Stimulated activated memory B cell treated with anti-CD40 and anti-IgM and Interleukin-4, amounts not matched to agents 10 μg/mL and 1 μg/mL and 100 μg/mL, for 72 hours (primary cell): ENCODE results near the gene GPALPP1.
"Not testable (repeated sequence)": the region's sequence is repeated elsewhere in the genome, so short reads cannot be mapped to it uniquely, and the experiment has no call there.

Experiments
- ATAC-seq: fragments of 150-1000 bp; cut with Tn5 transposase; 2 replicates; pipeline ENCODE4 v1.10.0; 2021
- H3K27ac Mint-ChIP-seq: one replicate; pipeline ENCODE4 v1.8.0; 2022; ENCODE audit warnings: mild to moderate bottlenecking, mixed read lengths
- H3K27me3 Mint-ChIP-seq: one replicate; pipeline ENCODE4 v1.8.0; 2022; ENCODE audit warnings: mixed read lengths
- H3K36me3 Mint-ChIP-seq: one replicate; pipeline ENCODE4 v1.8.0; 2022; ENCODE audit warnings: mixed read lengths
- H3K4me1 Mint-ChIP-seq: one replicate; pipeline ENCODE4 v1.8.0; 2022; ENCODE audit warnings: mixed read lengths
- H3K4me3 Mint-ChIP-seq: one replicate; pipeline ENCODE4 v1.8.0; 2022; ENCODE audit warnings: mild to moderate bottlenecking, moderate library complexity, mixed read lengths
- H3K9me3 Mint-ChIP-seq: one replicate; pipeline ENCODE4 v1.8.0; 2022; ENCODE audit warnings: mixed read lengths

The GPALPP1 gene

GRCh38 chr13:44976196-44976595 lies 13.1 kb upstream of the GPALPP1 start:
- no peaks in the 10 kb centered on the region for H3K27me3 Mint-ChIP-seq
- ATAC-seq: no peak
- no peaks in the 10 kb centered on the region for H3K4me1 Mint-ChIP-seq
- H3K9me3 Mint-ChIP-seq: no peaks in the 10 kb centered on the region
- no peak overlapping the region for H3K27ac Mint-ChIP-seq
- peaks cover 21% of the 10 kb centered on the region for H3K36me3 Mint-ChIP-seq
- H3K4me3 Mint-ChIP-seq: no peak overlapping the region

DNA sequence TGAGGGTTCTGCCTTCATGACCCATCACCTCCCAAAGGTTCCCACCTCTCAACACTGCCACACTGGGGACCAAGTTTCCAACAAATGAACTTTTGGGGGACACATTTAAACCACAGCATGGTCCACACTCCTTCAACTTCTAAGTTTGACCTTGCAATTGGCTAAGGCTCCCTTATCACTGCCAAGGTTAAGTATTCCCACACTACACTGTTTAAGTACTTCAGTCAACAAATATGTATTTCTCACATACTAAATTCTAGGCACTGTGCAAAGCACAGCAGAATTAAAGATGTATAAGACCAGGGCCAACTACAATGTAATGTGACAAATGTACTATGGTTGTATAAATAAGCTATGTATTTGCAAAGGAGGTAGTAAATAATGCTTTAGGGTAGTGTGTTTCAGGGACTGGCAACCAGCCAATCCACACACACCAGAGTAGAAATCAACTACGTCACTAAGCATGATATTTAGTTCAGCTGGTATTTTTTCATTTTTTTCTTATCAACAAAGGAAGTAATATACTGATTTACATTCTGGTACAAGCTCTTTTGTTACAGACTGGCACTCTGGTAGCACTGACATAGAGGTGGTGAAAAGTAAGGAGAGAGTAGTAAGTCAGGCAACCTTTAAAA lies 12.3 kb upstream of the GPALPP1 start:
- Mint-ChIP-seq H3K27ac (no peak overlapping the region), H3K4me3 (no peak overlapping the region), H3K36me3 (peaks cover 21% of the 10 kb centered on the region), H3K9me3 (no peaks in the 10 kb centered on the region), H3K27me3 (no peaks in the 10 kb centered on the region), H3K4me1 (no peaks in the 10 kb centered on the region)
- no peak for ATAC-seq

- H3K9me3 Mint-ChIP-seq: no peaks in the 10 kb centered on the region
- no peaks in the 10 kb centered on the region for H3K4me1 Mint-ChIP-seq
- peaks cover 21% of the 10 kb centered on the region for H3K36me3 Mint-ChIP-seq
- no peak for ATAC-seq
- H3K4me3 Mint-ChIP-seq: no peak overlapping the region
- H3K27me3 Mint-ChIP-seq: no peaks in the 10 kb centered on the region
- no peak overlapping the region for H3K27ac Mint-ChIP-seq
Observed at GRCh38 chr13:44978328-44978727, 11.0 kb upstream of the GPALPP1 start.

DNA sequence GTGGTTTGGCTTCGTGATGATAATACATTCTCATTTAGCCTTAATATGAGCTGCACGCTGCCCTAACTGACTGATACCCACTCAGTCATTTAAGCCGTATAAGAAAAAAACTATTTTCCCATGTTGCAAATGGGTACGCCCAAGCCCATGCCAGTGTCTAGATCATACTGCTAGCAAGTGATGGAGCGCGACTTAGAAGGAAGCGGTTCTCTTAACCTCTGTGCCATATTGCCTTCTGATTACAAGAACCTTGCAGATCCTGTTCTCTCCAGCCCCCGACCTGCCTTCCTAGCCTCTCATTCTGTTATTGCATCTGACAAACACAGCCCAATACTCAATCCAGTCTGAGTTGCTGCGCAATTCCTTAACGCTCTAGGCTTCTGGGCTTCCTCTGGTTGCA lies 603 bp downstream of the GPALPP1 start:
- no peaks in the 10 kb centered on the region for H3K27me3 Mint-ChIP-seq
- peak; percentile 24 for ATAC-seq
- peaks cover 61% of the 10 kb centered on the region for H3K4me1 Mint-ChIP-seq

GRCh38 chr13:45003417-45003816 lies 14.1 kb downstream of the GPALPP1 start:
- Mint-ChIP-seq H3K4me1 (peaks cover 3% of the 10 kb centered on the region), H3K36me3 (peaks cover 28% of the 10 kb centered on the region), H3K27ac (no peak overlapping the region), H3K27me3 (no peaks in the 10 kb centered on the region), H3K4me3 (no peak overlapping the region), H3K9me3 (peaks cover 2% of the 10 kb centered on the region)
- no peak for ATAC-seq

More for the DNA sequence above, 603 bp downstream of the GPALPP1 start:
- H3K27ac Mint-ChIP-seq: peak overlapping the region; percentile 99
- no peaks in the 10 kb centered on the region for H3K9me3 Mint-ChIP-seq
- peak overlapping the region; percentile 89 for H3K4me3 Mint-ChIP-seq
- peaks cover 26% of the 10 kb centered on the region for H3K36me3 Mint-ChIP-seq

DNA sequence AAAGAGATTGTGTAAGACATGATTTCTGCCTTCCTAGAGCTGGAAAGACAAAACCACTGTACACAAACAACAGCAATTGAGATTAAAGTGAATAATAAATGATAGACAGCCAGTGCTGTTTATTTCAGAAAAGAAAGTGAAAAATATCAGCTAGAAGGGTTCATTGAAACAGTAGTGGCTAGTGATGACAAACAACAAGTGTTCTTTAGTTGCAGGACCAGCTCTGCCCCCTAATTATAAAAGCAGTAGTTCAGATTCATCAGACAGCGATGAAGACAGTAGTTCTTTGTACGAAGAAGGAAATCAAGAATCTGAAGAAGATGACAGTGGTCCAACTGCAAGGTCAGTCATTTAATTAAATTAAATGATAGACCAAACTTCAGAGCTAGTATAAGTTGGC lies 14.8 kb downstream of the GPALPP1 start:
- H3K27me3 Mint-ChIP-seq: no peaks in the 10 kb centered on the region
- H3K9me3 Mint-ChIP-seq: peaks cover 2% of the 10 kb centered on the region
- H3K36me3 Mint-ChIP-seq: peaks cover 29% of the 10 kb centered on the region
- H3K4me1 Mint-ChIP-seq: no peaks in the 10 kb centered on the region
- no peak for ATAC-seq
- H3K4me3 Mint-ChIP-seq: no peak overlapping the region
- no peak overlapping the region for H3K27ac Mint-ChIP-seq

GRCh38 chr13:45007225-45007624 lies 17.9 kb downstream of the GPALPP1 start:
- ATAC-seq: no peak
- no peaks in the 10 kb centered on the region for H3K4me1 Mint-ChIP-seq
- no peaks in the 10 kb centered on the region for H3K9me3 Mint-ChIP-seq
- no peaks in the 10 kb centered on the region for H3K27me3 Mint-ChIP-seq
- H3K4me3 Mint-ChIP-seq: no peak overlapping the region
- H3K27ac Mint-ChIP-seq: no peak overlapping the region
- H3K36me3 Mint-ChIP-seq: peaks cover 35% of the 10 kb centered on the region

DNA sequence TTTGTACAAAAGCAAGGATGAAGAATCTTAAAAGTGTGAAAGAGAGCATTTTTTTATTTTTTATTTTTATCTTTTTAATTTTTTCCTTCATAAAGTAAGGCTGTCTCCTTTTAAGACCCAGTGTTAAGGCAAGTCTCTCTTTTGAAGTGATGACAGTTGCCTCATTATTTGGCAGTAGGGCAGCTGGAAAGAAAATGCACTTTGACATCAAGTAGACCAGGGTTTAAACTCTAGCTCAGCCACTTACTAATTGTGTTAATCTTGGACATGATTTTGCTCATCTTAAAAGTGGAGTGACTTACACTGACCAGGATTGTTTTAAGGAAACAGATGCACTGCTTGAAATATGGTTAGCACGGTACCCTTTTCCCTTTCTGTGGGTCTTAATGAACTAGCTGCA lies 18.5 kb downstream of the GPALPP1 start:
- Mint-ChIP-seq H3K27me3 (no peaks in the 10 kb centered on the region), H3K4me3 (no peak overlapping the region), H3K4me1 (no peaks in the 10 kb centered on the region), H3K27ac (no peak overlapping the region), H3K9me3 (no peaks in the 10 kb centered on the region), H3K36me3 (peaks cover 29% of the 10 kb centered on the region)
- ATAC-seq: no peak

DNA sequence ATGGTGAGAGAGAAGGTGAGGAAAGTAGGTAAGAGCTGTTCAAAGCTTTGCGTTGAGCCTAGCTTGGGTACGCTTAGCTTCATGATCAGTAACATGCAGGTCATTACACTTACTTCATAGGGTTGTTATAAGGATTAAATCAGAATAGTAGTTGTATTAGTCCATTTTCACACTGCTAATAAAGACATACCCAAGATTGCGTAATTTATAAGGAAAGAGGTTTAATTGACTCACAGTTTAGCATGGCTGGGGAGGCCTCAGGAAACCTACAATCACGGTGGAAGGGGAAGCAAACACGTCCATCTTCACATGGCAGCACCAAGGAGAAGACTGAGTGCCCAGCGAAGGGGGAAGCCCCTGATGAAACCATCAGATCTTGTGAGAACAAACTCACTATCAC lies 21.9 kb downstream of the GPALPP1 start:
- H3K27me3 Mint-ChIP-seq: no peaks in the 10 kb centered on the region
- no peaks in the 10 kb centered on the region for H3K4me1 Mint-ChIP-seq
- H3K36me3 Mint-ChIP-seq: peaks cover 46% of the 10 kb centered on the region
- H3K27ac Mint-ChIP-seq: no peak overlapping the region
- no peak overlapping the region for H3K4me3 Mint-ChIP-seq
- H3K9me3 Mint-ChIP-seq: no peaks in the 10 kb centered on the region
- no peak for ATAC-seq

DNA sequence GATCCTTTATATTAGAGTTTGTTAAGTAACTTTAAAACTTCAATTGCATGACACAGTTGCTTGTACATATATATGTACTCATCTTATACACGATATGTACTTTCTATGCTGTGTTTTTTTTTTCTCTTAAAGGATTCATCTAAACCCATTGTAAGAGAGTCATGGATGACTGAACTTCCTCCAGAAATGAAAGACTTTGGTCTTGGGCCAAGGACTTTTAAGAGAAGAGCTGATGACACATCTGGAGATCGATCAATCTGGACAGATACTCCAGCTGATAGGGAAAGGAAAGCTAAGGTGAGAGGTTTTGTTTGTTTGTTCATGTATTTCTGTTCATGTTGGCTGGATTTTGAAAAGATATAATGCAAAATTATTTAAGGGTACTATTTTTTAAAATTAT lies 26.0 kb downstream of the GPALPP1 start:
- Mint-ChIP-seq H3K9me3 (no peaks in the 10 kb centered on the region), H3K4me1 (no peaks in the 10 kb centered on the region), H3K27ac (no peak overlapping the region), H3K27me3 (no peaks in the 10 kb centered on the region), H3K36me3 (peaks cover 51% of the 10 kb centered on the region), H3K4me3 (no peak overlapping the region)
- ATAC-seq: no peak

GRCh38 chr13:45016792-45017425 lies 27.6 kb downstream of the GPALPP1 start:
- H3K9me3 Mint-ChIP-seq: no peaks in the 10 kb centered on the region
- no peaks in the 10 kb centered on the region for H3K4me1 Mint-ChIP-seq
- H3K27ac Mint-ChIP-seq: no peak overlapping the region
- H3K27me3 Mint-ChIP-seq: no peaks in the 10 kb centered on the region
- no peak overlapping the region for H3K4me3 Mint-ChIP-seq
- H3K36me3 Mint-ChIP-seq: peaks cover 57% of the 10 kb centered on the region
- no peak for ATAC-seq

GRCh38 chr13:45019981-45020380 lies 30.6 kb downstream of the GPALPP1 start:
- not testable (repeated sequence) for ATAC-seq, H3K4me1 Mint-ChIP-seq, H3K9me3 Mint-ChIP-seq, H3K27me3 Mint-ChIP-seq, H3K27ac Mint-ChIP-seq, H3K4me3 Mint-ChIP-seq
- H3K36me3 Mint-ChIP-seq: peaks cover 59% of the 10 kb centered on the region

- Mint-ChIP-seq H3K9me3 (no peaks in the 10 kb centered on the region), H3K27me3 (no peaks in the 10 kb centered on the region), H3K27ac (no peak overlapping the region), H3K4me1 (no peaks in the 10 kb centered on the region), H3K36me3 (peaks cover 52% of the 10 kb centered on the region), H3K4me3 (no peak overlapping the region)
- no peak for ATAC-seq
Observed at GRCh38 chr13:45021250-45021649, 31.9 kb downstream of the GPALPP1 start.

GRCh38 chr13:45024847-45025246 lies 35.5 kb downstream of the GPALPP1 start:
- no peaks in the 10 kb centered on the region for H3K27me3 Mint-ChIP-seq
- H3K36me3 Mint-ChIP-seq: peaks cover 57% of the 10 kb centered on the region
- no peak overlapping the region for H3K4me3 Mint-ChIP-seq
- no peaks in the 10 kb centered on the region for H3K9me3 Mint-ChIP-seq
- no peaks in the 10 kb centered on the region for H3K4me1 Mint-ChIP-seq
- no peak overlapping the region for H3K27ac Mint-ChIP-seq
- ATAC-seq: no peak

DNA sequence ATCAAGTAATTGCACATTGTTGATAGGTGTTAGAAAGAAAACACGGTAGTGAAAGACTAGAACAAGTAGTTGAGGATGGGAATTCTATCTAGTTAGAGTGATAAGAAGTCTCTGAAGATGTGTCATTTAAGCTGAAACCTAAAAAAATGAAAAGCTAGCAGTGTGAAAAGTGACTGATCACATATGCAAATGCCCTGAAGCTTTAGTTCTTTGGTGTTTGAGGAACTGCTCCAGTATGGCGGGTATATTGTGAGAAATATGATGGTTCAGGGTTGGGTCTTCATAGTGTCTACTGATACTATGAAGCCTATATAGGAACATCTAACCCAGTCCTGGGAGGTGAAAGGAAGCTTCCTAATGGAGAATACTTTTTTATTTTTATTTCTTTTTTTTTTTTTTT lies 45.0 kb downstream of the GPALPP1 start:
- Mint-ChIP-seq H3K36me3 (peaks cover 29% of the 10 kb centered on the region), H3K9me3 (no peaks in the 10 kb centered on the region), H3K27ac (no peak overlapping the region), H3K27me3 (no peaks in the 10 kb centered on the region), H3K4me1 (no peaks in the 10 kb centered on the region), H3K4me3 (no peak overlapping the region)
- no peak for ATAC-seq

GRCh38 chr13:45036206-45036605 lies 46.9 kb downstream of the GPALPP1 start:
- H3K4me3 Mint-ChIP-seq: no peak overlapping the region
- no peaks in the 10 kb centered on the region for H3K9me3 Mint-ChIP-seq
- no peak for ATAC-seq
- no peaks in the 10 kb centered on the region for H3K27me3 Mint-ChIP-seq
- no peak overlapping the region for H3K27ac Mint-ChIP-seq
- H3K36me3 Mint-ChIP-seq: peaks cover 23% of the 10 kb centered on the region
- H3K4me1 Mint-ChIP-seq: no peaks in the 10 kb centered on the region
